Fibroblast of skin of abdomen (primary cell): ENCODE results near the gene SLC15A3.
"Not testable (repeated sequence)": the region's sequence is repeated elsewhere in the genome, so short reads cannot be mapped to it uniquely, and the experiment has no call there.

ENCODE experiments used
- DNase-seq: peaks from one replicate; pipeline ENCODE4 v3.0.0-alpha.2; 2013

SLC15A3 gene

DNA sequence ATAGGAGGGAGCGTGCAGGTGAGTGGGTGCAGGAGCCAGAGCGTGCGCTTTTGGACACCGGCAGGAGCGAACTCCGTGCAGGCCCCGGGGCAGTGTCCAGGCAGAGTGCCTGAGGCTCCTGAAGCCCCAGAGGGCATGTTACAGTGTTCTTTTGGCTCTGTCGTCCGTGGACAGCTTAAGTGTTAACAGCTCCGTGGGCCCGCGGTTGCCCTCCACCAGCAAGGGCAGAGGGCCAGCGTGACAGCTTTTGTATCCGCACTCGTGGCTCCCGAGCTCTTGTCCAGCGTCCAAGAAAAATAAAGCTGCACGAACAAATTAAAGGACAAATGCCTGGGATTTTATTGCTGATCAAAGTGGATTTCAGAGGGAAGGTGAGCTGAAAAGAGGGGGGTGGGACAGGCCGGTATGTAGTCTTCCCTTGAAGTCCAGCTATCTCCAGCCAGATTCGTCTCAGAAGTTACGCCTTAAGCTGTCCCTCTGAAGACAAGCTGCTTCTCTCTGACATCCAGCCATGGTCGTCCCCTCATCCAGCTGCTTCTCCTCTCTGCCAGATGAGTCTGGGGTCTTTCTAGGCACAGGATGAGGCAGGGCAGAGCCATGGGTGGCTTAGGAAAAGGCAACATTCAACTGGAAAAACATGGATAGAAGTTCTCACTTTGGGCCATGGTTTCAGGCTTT is 39.0 kb downstream of the SLC15A3 start:
- DNase-seq = no peak

- DNase-seq = no peak
Observed at GRCh38 chr11:60912223-60912850, 39.6 kb downstream of the SLC15A3 start.

- DNase-seq = no peak
Observed at GRCh38 chr11:60910711-60911380, 41.1 kb downstream of the SLC15A3 start.

DNA sequence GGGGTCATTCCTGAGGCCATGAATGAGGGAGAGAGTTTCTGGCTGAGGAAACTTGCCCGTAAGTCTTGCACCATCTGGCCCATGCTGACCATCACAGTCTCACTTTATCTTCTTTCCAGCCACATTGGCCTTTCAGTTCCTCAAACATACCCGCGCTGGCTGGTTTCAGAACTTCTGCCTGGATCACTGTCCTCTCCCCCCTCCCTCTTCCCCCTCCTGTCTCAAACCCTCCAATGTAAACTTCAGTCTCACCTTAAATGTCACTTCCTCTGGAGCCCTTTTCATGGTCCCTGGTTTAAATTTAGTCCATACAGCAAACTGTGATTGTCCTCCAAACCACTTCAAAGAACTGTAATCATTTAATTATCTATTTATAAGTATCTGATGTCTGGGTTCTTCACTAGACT is 41.7 kb downstream of the SLC15A3 start:
- no peak for DNase-seq

DNA sequence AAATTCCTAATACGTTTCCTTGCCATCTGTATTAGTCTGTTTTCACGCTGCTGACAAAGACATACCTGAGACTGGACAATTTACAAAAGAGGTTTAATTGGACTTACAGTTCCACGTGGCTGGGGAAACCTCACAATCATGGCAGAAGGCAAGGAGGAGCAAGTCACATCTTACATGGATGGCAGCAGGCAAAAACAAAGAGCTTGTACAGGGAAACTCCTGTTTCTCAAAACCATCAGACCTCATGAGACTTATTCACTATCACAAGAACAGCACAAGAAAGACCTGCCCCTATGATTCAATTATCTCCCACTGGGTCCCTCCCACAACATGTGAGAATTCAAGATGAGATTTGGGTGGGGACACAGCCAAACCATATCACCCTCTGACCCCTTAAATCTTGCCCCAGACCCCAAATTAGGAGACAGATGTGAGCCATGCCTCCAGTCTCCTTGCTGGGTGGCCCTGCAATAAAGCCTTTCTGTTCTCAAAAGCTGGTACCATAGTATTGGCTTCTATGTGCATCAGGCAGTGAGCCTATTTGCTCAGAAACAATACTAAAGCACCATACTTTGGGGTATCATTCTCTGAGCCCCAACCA is 42.2 kb downstream of the SLC15A3 start:
- DNase-seq = not testable (repeated sequence)

DNA sequence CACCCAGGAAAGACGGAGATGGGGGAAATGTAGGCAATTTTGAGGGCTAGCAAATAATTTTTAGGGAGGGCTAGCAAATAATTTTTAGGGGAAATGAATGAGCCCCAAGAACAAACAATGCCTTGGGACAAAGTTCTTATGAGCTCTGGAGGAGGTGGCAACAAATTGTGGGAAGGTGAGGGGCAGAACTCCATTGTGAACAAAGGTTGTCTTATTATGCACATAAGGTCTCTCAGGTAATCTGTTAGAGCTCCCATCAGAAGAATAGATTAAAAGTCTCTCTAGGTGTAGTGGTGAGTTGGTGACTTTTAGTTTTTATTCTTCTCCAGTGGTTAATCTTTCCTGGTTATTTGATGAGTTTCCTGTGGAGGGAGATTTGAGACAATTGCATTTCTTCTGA is 43.2 kb downstream of the SLC15A3 start:
- no peak for DNase-seq

GRCh38 chr11:60906132-60906972 is 45.6 kb downstream of the SLC15A3 start, which contains the start of gene PRPF19:
TSS of gene PRPF19 (minus strand) at chr11:60906585. CDS start at chr11:60906382, 203 bp downstream.
- peak; percentile 94 for DNase-seq

GRCh38 chr11:60905551-60906113 is 46.3 kb downstream of the SLC15A3 start:
- peak; percentile 33 for DNase-seq

DNA sequence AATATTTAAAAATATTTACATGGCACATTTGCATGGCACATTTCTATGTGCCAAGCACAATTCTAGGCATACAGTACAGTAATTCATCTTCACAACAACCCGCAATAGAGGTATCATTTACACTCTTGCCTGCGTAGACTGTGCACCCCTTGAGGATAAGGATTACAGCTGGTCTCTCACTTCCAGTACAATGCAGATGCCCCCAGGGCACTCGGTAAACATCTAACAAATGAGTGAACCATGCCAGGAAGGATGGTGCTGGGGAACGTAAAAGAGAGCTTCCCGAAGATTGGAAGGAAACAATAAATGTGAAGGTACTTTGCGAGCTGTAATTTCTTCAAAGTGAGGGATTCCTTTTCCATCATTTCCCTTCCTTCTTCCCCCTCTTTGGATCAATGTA is 46.9 kb downstream of the SLC15A3 start:
- no peak for DNase-seq

- no peak for DNase-seq
Observed at GRCh38 chr11:60902625-60903024, 49.4 kb downstream of the SLC15A3 start.

DNA sequence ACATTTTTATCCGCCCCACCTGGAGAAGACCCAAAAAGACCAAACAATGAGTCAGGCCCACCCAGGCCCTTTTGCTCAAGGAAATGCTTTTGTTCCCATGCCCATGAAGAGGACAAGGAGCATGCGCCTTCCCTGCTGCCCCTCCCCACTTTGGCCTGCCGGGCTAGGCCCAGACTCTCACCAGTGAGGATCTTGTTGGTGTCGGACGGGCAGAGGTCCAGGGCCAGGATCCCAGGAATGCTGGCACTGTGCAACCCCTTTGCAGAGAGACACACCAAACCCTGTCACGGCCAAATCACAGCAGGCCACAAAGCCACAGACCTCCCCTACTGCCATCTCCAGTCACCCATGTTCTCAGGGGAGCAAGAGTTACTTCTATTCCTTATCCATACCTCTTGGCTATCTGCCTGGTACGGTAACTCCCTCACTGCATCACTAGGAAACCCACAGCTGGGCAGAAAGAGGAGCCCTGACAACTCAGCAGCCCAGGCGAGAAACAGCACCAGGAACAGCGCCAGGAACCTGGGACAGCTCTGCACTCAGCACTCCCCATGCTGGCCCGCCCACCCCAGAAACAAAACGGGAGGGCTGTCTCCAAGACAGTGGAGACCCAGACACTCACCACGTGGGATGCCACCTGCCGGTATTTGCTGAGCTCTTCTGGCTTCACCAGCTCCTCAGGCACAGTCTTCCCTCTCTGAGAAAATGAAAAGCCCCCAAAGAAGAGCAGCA is 51.1 kb downstream of the SLC15A3 start:
- DNase-seq = no peak

DNA sequence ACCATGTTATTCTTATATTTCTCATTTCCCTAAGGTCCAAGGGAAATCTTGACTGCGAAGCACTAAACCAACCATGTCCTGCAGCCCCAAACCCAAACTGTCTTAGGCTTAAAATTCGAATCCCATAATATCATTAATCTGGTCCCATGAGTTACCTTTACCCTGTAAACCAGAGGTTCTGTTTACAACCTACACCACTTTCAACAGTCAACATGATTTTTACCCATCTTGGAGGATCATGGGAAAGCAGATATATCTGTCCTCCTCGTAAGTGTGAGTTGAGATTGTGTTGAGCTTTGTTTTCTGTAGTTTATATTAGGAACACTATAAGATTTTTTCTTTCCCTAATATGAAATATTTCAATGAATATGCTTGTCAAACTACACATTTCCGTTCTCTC is 52.0 kb downstream of the SLC15A3 start:
- DNase-seq = no peak

DNA sequence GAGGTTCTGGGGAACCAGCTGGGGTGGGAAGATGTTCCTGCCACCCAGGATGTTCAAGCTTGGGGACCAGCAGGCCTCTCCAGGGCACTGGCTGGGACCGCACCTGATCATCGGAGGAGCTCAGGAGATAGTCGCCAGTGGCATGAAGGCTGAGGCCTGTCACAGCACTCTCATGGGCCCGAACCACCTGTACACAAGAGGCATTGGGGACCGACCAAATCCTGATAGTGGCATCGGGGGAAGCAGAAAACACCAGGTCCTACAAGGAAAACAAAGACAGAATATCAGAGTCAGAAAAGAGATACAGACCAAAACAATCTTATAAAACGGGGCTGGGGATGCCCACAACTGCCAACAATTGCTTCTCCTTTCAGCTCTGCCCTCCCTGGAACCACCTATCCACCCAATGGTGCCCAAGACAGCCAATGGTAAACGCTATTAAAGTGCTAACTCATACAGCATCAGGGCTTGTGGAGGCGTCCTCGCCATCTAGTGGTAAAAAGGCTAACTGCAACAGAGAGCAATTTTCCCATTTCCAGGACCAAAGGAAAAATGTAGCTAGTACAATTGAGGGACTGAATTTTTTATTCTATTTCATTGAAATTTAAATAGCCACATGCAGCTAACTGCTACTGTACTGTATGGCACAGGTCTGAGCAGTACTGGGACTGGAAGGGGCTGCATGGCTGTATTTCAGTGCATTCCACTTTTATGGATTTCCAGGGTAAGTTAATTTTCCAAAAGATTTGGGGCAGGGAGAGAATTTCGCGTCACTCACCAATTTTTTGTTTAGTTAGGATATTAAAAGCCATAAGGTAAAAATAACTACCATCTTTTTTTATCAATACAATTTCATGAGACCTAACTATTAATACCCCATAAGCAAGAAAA is 52.7 kb downstream of the SLC15A3 start:
- peak; percentile 53 for DNase-seq

DNA sequence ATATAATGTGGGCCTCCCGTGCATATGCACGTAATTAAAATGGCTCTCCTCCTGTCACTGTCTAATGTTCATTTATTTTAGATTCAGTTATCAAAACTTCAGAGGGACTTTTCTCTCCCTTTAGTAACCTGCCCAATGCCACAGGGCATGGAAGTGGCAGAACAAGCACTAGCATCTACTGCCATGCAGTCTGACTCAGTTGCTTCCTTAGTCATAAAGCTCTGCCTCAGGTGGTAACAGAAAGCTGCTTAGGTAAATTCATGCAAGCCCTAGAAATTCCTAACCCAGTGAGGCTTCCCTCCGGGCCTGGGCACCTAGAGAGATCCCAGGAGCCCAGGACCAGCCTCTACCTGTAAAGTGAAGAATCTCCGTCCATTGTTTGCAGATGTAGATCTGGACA is 54.5 kb downstream of the SLC15A3 start:
- no peak for DNase-seq

DNA sequence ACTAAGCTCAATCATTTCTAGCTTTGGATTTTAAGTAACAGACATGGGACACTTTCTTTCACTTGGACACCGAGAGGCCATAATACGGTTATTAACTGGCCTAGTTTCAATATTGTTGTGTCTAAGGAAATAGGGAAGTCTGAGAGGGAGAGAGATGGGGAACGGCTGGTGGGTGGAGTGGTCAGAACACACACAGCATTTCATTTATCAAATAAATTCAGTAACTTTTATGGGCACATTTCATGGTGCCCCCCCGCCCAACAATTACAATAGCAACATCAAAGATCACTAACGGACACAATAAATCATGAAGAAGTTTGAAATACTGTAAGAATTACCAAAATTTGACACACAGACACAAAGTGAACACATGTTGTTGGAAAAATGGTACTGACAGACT is 56.3 kb downstream of the SLC15A3 start:
- DNase-seq = no peak

DNA sequence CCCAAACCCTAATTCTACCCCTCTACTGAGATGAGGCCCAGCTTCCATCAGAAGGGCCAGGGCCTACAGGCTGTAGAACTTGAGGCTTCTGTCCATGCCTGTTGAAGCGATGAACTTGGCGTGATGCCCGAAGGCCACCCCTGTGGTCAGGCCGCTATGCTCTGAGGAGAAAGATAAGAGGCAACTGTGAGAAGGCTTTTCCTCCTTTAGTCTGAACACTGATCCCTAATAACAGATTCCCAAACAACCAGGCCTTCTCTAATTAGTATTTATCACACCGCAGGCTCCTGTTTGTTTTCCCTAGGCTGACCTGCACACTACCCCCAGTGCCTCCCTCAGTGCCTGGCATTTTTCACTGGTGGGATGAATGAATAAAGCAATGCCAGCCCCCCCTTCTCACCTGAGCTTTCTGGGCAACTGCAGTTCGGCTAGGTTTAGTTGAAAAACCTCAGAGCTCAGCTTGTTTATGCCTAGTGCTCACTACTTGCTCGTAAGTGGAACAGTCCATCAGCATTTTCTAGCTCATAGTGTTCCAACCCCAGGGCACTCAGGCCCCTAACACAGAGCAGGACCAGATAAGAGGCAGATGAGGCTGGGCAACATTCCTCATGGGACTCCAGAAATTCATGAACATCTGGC is 60.8 kb downstream of the SLC15A3 start:
- no peak for DNase-seq

GRCh38 chr11:60890696-60891095 is 61.3 kb downstream of the SLC15A3 start:
- no peak for DNase-seq

GRCh38 chr11:60889869-60890311 is 62.1 kb downstream of the SLC15A3 start:
- DNase-seq = no peak

DNA sequence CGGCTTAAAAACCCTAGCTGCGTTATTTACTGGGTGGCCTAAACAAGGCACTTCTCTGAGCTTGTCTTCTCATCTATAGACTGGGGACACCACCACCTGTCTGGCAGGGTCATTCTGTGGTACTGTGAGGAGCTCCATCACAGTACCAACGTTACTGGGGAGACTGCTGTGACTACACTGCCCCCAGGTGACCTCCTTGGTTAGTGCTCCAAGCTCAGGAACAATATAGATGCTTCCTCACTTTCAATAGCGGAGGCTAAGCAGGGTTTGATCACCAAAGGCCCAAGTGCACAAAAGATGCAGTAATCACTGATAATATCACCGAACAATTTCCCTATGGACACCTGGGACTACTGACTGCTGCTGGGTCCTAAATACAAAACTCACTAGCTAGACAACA is 64.4 kb downstream of the SLC15A3 start:
- DNase-seq = peak; percentile 33
